ENCODE measurements around the gene ZNF639. TPM values are rescaled to one million over a fixed set of nuclear protein-coding genes. Genes with fewer than 3 reads are reported as not detected.

ZNF639 gene
- total RNA-seq, 6 experiments from 2014 or later = 12.0 to 20.7 (median 14.7) TPM

DNA sequence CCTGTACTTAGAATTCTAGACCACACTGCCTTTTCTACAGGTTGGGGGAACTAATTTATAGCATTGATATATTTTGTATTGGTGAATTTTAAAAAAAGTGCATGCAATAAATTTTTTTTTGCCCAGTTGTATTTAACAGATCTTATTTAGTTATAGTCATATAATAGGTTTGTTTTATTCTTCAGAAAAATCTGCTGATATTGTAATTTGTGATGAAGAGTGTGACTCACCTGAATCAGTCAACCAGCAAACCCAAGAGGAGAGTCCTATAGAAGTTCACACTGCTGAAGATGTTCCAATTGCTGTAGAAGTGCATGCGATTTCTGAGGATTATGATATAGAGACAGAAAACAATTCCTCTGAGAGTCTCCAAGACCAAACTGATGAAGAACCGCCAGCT, 10.3 kb downstream of the ZNF639 start:
- WGBS (ENCODE audit: insufficient coverage, low coverage, low lambda C conversion rate, missing lambda C conversion rate) = 88% methylated on average over 2 of the region's 2 CpGs
- Histone ChIP-seq H3K27me3 (no peaks in the 10 kb centered on the region), H3K27ac (no peak overlapping the region), H3K36me3 (peaks cover 0 to 68% (median 34%) of the 10 kb centered on the region in 4 donors), H3K4me3 (no peak overlapping the region), H3K4me1 (no peaks in the 10 kb centered on the region), H3K9me3 (no peaks in the 10 kb centered on the region)
- TF ChIP-seq CTCF (IDR thresholded peaks at IDR 0.05) = no peak
- TF ChIP-seq POLR2A (IDR thresholded peaks at IDR 0.05) = no peak
- ATAC-seq (no peak), DNase-seq (no peak)
- intact Hi-C loops (cut with DNase I) = no loop called here

- 34% methylated on average over 1 of the region's 1 CpG for WGBS (ENCODE audit: insufficient coverage, low coverage, low lambda C conversion rate, missing lambda C conversion rate)
- Histone ChIP-seq H3K4me3 (no peak overlapping the region), H3K27me3 (no peaks in the 10 kb centered on the region), H3K9me3 (no peaks in the 10 kb centered on the region), H3K4me1 (no peaks in the 10 kb centered on the region), H3K27ac (no peak overlapping the region), H3K36me3 (peaks cover 0 to 42% (median 18%) of the 10 kb centered on the region in 4 donors)
- no peak for ATAC-seq
- no peak for DNase-seq
- no peak for TF ChIP-seq POLR2A (IDR thresholded peaks at IDR 0.05)
- no peak for TF ChIP-seq CTCF (IDR thresholded peaks at IDR 0.05)
- intact Hi-C loops (cut with DNase I) = no loop called here
Measured at GRCh38 chr3:179336345-179336929, 13.6 kb downstream of the ZNF639 start.

DNA sequence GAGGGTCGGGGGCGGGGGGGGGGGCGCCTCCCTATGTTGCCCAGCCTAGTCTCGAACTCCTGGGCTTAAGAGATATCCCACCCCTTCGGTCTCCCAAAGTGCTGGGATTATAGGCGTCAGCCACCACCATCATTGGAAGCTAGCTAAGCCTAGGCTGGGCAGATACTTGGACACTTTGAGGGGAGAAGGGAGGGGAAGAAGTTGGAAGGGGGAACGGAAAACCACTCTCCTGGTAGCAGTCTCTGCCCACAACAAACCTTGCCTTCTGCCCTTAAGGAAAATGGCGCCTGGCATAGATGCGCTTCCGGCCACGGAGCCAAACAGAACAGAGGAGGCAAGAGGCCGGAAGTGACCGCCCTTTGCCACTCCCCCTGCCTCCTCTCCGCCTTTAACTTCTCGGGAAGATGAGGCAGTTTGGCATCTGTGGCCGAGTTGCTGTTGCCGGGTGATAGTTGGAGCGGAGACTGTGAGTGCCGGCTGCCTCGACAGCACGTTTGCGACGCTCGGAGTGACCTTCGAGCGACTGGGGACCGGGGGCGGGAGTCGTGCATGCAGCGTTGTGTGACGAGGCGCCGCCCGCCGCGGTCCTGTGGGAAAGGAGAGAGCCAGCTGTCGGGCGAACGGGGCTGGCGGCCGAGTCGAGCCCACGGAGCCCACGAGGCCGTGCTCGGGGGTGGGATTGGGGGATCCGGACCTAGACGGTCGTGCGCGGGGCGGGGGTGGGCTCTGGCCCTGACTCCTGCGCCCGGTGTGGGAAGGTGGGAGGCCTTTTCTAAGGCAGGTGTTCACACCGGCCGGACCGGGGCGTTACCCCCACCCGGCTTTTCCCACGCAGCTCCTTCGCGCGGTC, 24.7 kb downstream of the ZNF639 start, which contains the start of gene MFN1:
MFN1 (plus strand) TSS at position 365 of the 850 bp plus-strand sequence. CDS start 1,143 bp downstream, outside the sequence.
- peaks cover 0 to 14% (median 5%) of the 10 kb centered on the region in 4 donors for H3K36me3 ChIP-seq
- TF ChIP-seq POLR2A (IDR thresholded peaks at IDR 0.05) = peak; percentile 68
- no peak for TF ChIP-seq CTCF (IDR thresholded peaks at IDR 0.05)
- peak within 1 kb of the TSS; percentile 49 to 74 (median 69) for H3K27ac ChIP-seq
- ATAC-seq (peak; percentile 99 to 100 (median 100)), DNase-seq (peak; percentile 93 to 96 (median 96))
- no peaks in the 10 kb centered on the region for H3K9me3 ChIP-seq
- peaks cover 0 to 9% (median 0%) of the 10 kb centered on the region in 4 donors for H3K4me1 ChIP-seq
- under 1% methylated on average over 39 of the region's 63 CpGs for WGBS (ENCODE audit: insufficient coverage, low coverage, low lambda C conversion rate, missing lambda C conversion rate)
- H3K27me3 ChIP-seq = no peaks in the 10 kb centered on the region
- H3K4me3 ChIP-seq = peak within 1 kb of the TSS; percentile 71 to 83 (median 75)
- intact Hi-C loops (cut with DNase I) = no loop called here

DNA sequence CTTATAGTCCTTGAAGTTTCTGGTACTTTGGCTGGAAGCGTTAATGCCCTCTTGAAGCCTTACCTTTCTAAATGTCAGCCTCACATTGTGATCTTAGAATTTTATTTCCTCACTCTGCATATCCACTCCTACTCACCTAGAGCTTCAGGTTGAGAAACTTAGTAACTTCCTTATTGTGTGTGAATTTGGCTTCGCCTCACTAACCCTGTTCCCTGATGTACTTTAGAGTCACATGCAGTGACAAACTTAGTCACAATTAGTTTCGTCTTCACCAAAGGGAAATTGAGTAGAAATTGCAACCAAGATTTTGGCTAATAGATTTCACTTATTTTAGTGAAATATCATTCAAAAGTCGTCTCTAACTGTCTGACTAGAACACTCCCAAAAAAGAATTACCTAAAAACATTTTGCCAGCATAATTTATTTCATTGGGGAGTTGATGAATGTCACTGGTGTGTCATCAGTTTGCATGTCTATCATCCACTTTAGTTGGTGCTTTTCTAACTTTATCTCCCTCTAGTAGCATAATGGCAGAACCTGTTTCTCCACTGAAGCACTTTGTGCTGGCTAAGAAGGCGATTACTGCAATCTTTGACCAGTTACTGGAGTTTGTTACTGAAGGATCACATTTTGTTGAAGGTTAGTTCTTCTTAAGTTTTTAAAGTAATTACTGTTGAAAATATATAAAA, 25.6 kb downstream of the ZNF639 start:
- 25% methylated on average over 5 of the region's 5 CpGs for WGBS (ENCODE audit: insufficient coverage, low coverage, low lambda C conversion rate, missing lambda C conversion rate)
- H3K9me3 ChIP-seq = no peaks in the 10 kb centered on the region

More for the DNA sequence above, 25.6 kb downstream of the ZNF639 start:
- no peaks in the 10 kb centered on the region for H3K27me3 ChIP-seq
- intact Hi-C loops (cut with DNase I) = no loop called here
- ATAC-seq (peak in 1 of 4 donors; percentile 12), DNase-seq (no peak)
- peaks cover 0 to 22% (median 5%) of the 10 kb centered on the region in 4 donors for H3K36me3 ChIP-seq
- H3K4me3 ChIP-seq = peak overlapping the region; percentile 71 to 83 (median 75)
- TF ChIP-seq POLR2A (IDR thresholded peaks at IDR 0.05) (no peak), CTCF (IDR thresholded peaks at IDR 0.05) (no peak)
- no peak overlapping the region for H3K27ac ChIP-seq
- H3K4me1 ChIP-seq = peaks cover 0 to 9% (median 0%) of the 10 kb centered on the region in 4 donors

Data from right lobe of liver (tissue), 6 donors.